IPS-15b (cell line): ENCODE measurements around the gene LRRC47.
"Not testable (repeated sequence)": the region's sequence is repeated elsewhere in the genome, so short reads cannot be mapped to it uniquely, and the experiment has no call there.

Experiments
- H3K27me3 ChIP-seq: one replicate; pipeline ENCODE4 v1.6.1; 2013; ENCODE audit warnings: low read length; ENCODE audit not compliant: control insufficient read depth, insufficient read depth
- H3K36me3 ChIP-seq: one replicate; pipeline ENCODE4 v1.6.1; 2013; ENCODE audit warnings: low read length; ENCODE audit not compliant: control insufficient read depth, insufficient read depth
- H3K4me1 ChIP-seq: one replicate; pipeline ENCODE4 v1.6.1; 2013; ENCODE audit warnings: mild to moderate bottlenecking, low read length; ENCODE audit not compliant: control insufficient read depth, insufficient read depth
- H3K4me3 ChIP-seq: one replicate; pipeline ENCODE4 v1.5.1; 2013; ENCODE audit warnings: low read depth, low read length
- H3K9ac ChIP-seq: one replicate; pipeline ENCODE4 v1.6.1; 2013; ENCODE audit warnings: low read depth, mild to moderate bottlenecking, low read length
- H3K9me3 ChIP-seq: one replicate; pipeline ENCODE4 v1.6.1; 2013; ENCODE audit warnings: mild to moderate bottlenecking, low read length; ENCODE audit not compliant: control insufficient read depth, insufficient read depth

LRRC47 gene

GRCh38 chr1:3762151-3762872, 34.0 kb downstream of the LRRC47 start:
- Histone ChIP-seq H3K27me3 (peaks cover 2% of the 10 kb centered on the region), H3K36me3 (no peaks in the 10 kb centered on the region), H3K9ac (no peak overlapping the region), H3K4me3 (no peak overlapping the region), H3K4me1 (no peaks in the 10 kb centered on the region), H3K9me3 (no peaks in the 10 kb centered on the region)

GRCh38 chr1:3761296-3762010, 34.8 kb downstream of the LRRC47 start:
- Histone ChIP-seq H3K27me3 (peaks cover 2% of the 10 kb centered on the region), H3K4me3 (no peak overlapping the region), H3K36me3 (no peaks in the 10 kb centered on the region), H3K4me1 (no peaks in the 10 kb centered on the region), H3K9me3 (no peaks in the 10 kb centered on the region), H3K9ac (no peak overlapping the region)

GRCh38 chr1:3759796-3760195, 36.5 kb downstream of the LRRC47 start:
- Histone ChIP-seq H3K4me1 (no peaks in the 10 kb centered on the region), H3K9ac (no peak overlapping the region), H3K4me3 (no peak overlapping the region), H3K9me3 (no peaks in the 10 kb centered on the region), H3K36me3 (no peaks in the 10 kb centered on the region), H3K27me3 (no peaks in the 10 kb centered on the region)

GRCh38 chr1:3759164-3759563, 37.1 kb downstream of the LRRC47 start:
- H3K27me3 ChIP-seq, result no peaks in the 10 kb centered on the region
- H3K9ac ChIP-seq, result no peak overlapping the region
- no peaks in the 10 kb centered on the region for H3K4me1 ChIP-seq
- no peaks in the 10 kb centered on the region for H3K9me3 ChIP-seq
- no peaks in the 10 kb centered on the region for H3K36me3 ChIP-seq
- no peak overlapping the region for H3K4me3 ChIP-seq

GRCh38 chr1:3756394-3756793, 39.9 kb downstream of the LRRC47 start:
- H3K9ac ChIP-seq, result no peak overlapping the region
- no peaks in the 10 kb centered on the region for H3K27me3 ChIP-seq

GRCh38 chr1:3753656-3754454, 42.4 kb downstream of the LRRC47 start:
- no peak overlapping the region for H3K4me3 ChIP-seq

More at GRCh38 chr1:3756394-3756793, 39.9 kb downstream of the LRRC47 start:
- no peak overlapping the region for H3K4me3 ChIP-seq
- no peaks in the 10 kb centered on the region for H3K9me3 ChIP-seq
- H3K4me1 ChIP-seq, result no peaks in the 10 kb centered on the region
- no peaks in the 10 kb centered on the region for H3K36me3 ChIP-seq

GRCh38 chr1:3752400-3752945, 43.8 kb downstream of the LRRC47 start, which contains the start of gene CCDC27:
CCDC27 (plus strand) TSS chr1:3752450; CDS start chr1:3752482, 32 bp downstream.
- H3K36me3 ChIP-seq, result no peaks in the 10 kb centered on the region
- H3K4me3 ChIP-seq, result no peak within 1 kb of the TSS
- H3K9me3 ChIP-seq, result no peaks in the 10 kb centered on the region
- H3K27me3 ChIP-seq, result no peaks in the 10 kb centered on the region
- no peaks in the 10 kb centered on the region for H3K4me1 ChIP-seq
- H3K9ac ChIP-seq, result no peak within 1 kb of the TSS

More at GRCh38 chr1:3753656-3754454, 42.4 kb downstream of the LRRC47 start:
- no peak overlapping the region for H3K9ac ChIP-seq
- no peaks in the 10 kb centered on the region for H3K36me3 ChIP-seq
- no peaks in the 10 kb centered on the region for H3K27me3 ChIP-seq
- H3K4me1 ChIP-seq, result no peaks in the 10 kb centered on the region
- no peaks in the 10 kb centered on the region for H3K9me3 ChIP-seq

- Histone ChIP-seq H3K36me3 (no peaks in the 10 kb centered on the region), H3K9ac (no peak overlapping the region), H3K4me1 (peaks cover 1% of the 10 kb centered on the region), H3K4me3 (no peak overlapping the region), H3K9me3 (no peaks in the 10 kb centered on the region), H3K27me3 (no peaks in the 10 kb centered on the region)
Measured at GRCh38 chr1:3750741-3751140, 45.6 kb downstream of the LRRC47 start.

GRCh38 chr1:3749512-3749911, 46.8 kb downstream of the LRRC47 start:
- no peaks in the 10 kb centered on the region for H3K27me3 ChIP-seq

GRCh38 chr1:3748316-3748900, 47.9 kb downstream of the LRRC47 start:
- H3K27me3 ChIP-seq, H3K9me3 ChIP-seq, H3K4me3 ChIP-seq, H3K9ac ChIP-seq, H3K4me1 ChIP-seq, H3K36me3 ChIP-seq: not testable (repeated sequence)

More at GRCh38 chr1:3749512-3749911, 46.8 kb downstream of the LRRC47 start:
- Histone ChIP-seq H3K9ac (no peak overlapping the region), H3K4me1 (peaks cover 10% of the 10 kb centered on the region), H3K36me3 (peaks cover 7% of the 10 kb centered on the region), H3K4me3 (no peak overlapping the region), H3K9me3 (no peaks in the 10 kb centered on the region)

GRCh38 chr1:3747903-3748302, 48.4 kb downstream of the LRRC47 start:
- H3K36me3 ChIP-seq, result peaks cover 10% of the 10 kb centered on the region
- no peaks in the 10 kb centered on the region for H3K27me3 ChIP-seq
- no peak overlapping the region for H3K9ac ChIP-seq
- H3K4me1 ChIP-seq, result peaks cover 10% of the 10 kb centered on the region
- H3K9me3 ChIP-seq, result no peaks in the 10 kb centered on the region
- no peak overlapping the region for H3K4me3 ChIP-seq
